HFFc6 (cell line): ENCODE data around the gene PIK3C2G. TPM values are rescaled to one million over a fixed set of nuclear protein-coding genes. Genes with fewer than 3 reads are reported as not detected.

ENCODE experiments used
- DNase-seq: peaks from one replicate; pipeline ENCODE4 v3.0.0-alpha.2; 2018
- H3K27ac Mint-ChIP-seq: 2 replicates; pipeline ENCODE4 v1.8.0; 2020; ENCODE audit warnings: mild to moderate bottlenecking, mixed read lengths
- H3K27me3 Mint-ChIP-seq: 2 replicates; pipeline ENCODE4 v1.8.0; 2021; ENCODE audit warnings: mild to moderate bottlenecking, moderate library complexity, mixed read lengths; ENCODE audit not compliant: insufficient read depth
- H3K36me3 Mint-ChIP-seq: 2 replicates; pipeline ENCODE4 v1.8.0; 2021; ENCODE audit warnings: low read depth, mixed read lengths
- H3K4me1 Mint-ChIP-seq: 2 replicates; pipeline ENCODE4 v1.8.0; 2020; ENCODE audit warnings: low read depth, mixed read lengths
- H3K4me3 Mint-ChIP-seq: 2 replicates; pipeline ENCODE4 v1.8.0; 2020; ENCODE audit warnings: mild to moderate bottlenecking, moderate library complexity, mixed read lengths
- H3K9me3 Mint-ChIP-seq: 2 replicates; pipeline ENCODE4 v1.8.0; 2020; ENCODE audit warnings: mild to moderate bottlenecking, mixed read lengths
- CTCF ChIP-seq: fragments of 200-600 bp; sonication (generic); IDR thresholded peaks from 2 replicates; pipeline ENCODE4 v1.5.0; 2021; ENCODE audit warnings: antibody characterized with exemption, mild to moderate bottlenecking
- total RNA-seq, 6 experiments: library from RNA; stranded (reverse); fragmentation: NEBNext Ultra II Directional; extraction: Animal tissue kit (Norgen Biotek cat#: 25700); gene quantifications; 2 replicates in 1 of 6; 3 replicates in 5 of 6; pipeline ENCODE4 v1.2.3, GENCODE V29; 2021

The PIK3C2G gene
- total RNA-seq, 6 experiments from 2014 or later: not detected

- H3K36me3 Mint-ChIP-seq: no peaks in the 10 kb centered on the region
- DNase-seq: no peak
- H3K4me1 Mint-ChIP-seq: no peaks in the 10 kb centered on the region
- H3K27me3 Mint-ChIP-seq: peaks cover 2% of the 10 kb centered on the region; the same call in 1 of the 2 replicates
- no peaks in the 10 kb centered on the region for H3K9me3 Mint-ChIP-seq
- no peak overlapping the region for H3K4me3 Mint-ChIP-seq
- TF ChIP-seq CTCF: no peak
- H3K27ac Mint-ChIP-seq: no peak overlapping the region
Measured at GRCh38 chr12:18658829-18659228, 397.5 kb downstream of the PIK3C2G start.

GRCh38 chr12:18676141-18676540, 414.8 kb downstream of the PIK3C2G start:
- no peak for DNase-seq
- no peaks in the 10 kb centered on the region; the same call in 1 of the 2 replicates for H3K27me3 Mint-ChIP-seq
- no peaks in the 10 kb centered on the region for H3K36me3 Mint-ChIP-seq
- no peak overlapping the region for H3K27ac Mint-ChIP-seq
- no peak for TF ChIP-seq CTCF
- H3K4me1 Mint-ChIP-seq: no peaks in the 10 kb centered on the region
- H3K9me3 Mint-ChIP-seq: no peaks in the 10 kb centered on the region
- H3K4me3 Mint-ChIP-seq: no peak overlapping the region

GRCh38 chr12:18676996-18677588, 415.8 kb downstream of the PIK3C2G start:
- no peak overlapping the region for H3K4me3 Mint-ChIP-seq
- TF ChIP-seq CTCF: no peak
- DNase-seq: no peak
- no peaks in the 10 kb centered on the region for H3K36me3 Mint-ChIP-seq
- no peaks in the 10 kb centered on the region for H3K4me1 Mint-ChIP-seq
- H3K27me3 Mint-ChIP-seq: no peaks in the 10 kb centered on the region; the same call in 1 of the 2 replicates
- H3K9me3 Mint-ChIP-seq: no peaks in the 10 kb centered on the region
- no peak overlapping the region for H3K27ac Mint-ChIP-seq

- H3K36me3 Mint-ChIP-seq: no peaks in the 10 kb centered on the region
- H3K4me1 Mint-ChIP-seq: peaks cover 16% of the 10 kb centered on the region
- no peak for DNase-seq
- no peak overlapping the region for H3K27ac Mint-ChIP-seq
- TF ChIP-seq CTCF: no peak
- H3K9me3 Mint-ChIP-seq: no peaks in the 10 kb centered on the region
- no peaks in the 10 kb centered on the region for H3K27me3 Mint-ChIP-seq
- no peak overlapping the region for H3K4me3 Mint-ChIP-seq
Measured at GRCh38 chr12:18681818-18682217, 420.5 kb downstream of the PIK3C2G start.

GRCh38 chr12:18683327-18684013, 422.2 kb downstream of the PIK3C2G start:
- no peak for TF ChIP-seq CTCF
- peaks cover 20% of the 10 kb centered on the region for H3K4me1 Mint-ChIP-seq
- H3K27me3 Mint-ChIP-seq: no peaks in the 10 kb centered on the region
- no peak overlapping the region for H3K4me3 Mint-ChIP-seq
- H3K27ac Mint-ChIP-seq: peak overlapping the region; percentile 76
- H3K36me3 Mint-ChIP-seq: no peaks in the 10 kb centered on the region
- no peaks in the 10 kb centered on the region for H3K9me3 Mint-ChIP-seq
- DNase-seq: peak; percentile 63
